ENCODE data around the gene MMS22L. TPM values are rescaled to one million over a fixed set of nuclear protein-coding genes. Genes with fewer than 3 reads are reported as not detected.

MMS22L gene
- total RNA-seq, 1 donor from 2014 or later: 22.0 TPM

DNA sequence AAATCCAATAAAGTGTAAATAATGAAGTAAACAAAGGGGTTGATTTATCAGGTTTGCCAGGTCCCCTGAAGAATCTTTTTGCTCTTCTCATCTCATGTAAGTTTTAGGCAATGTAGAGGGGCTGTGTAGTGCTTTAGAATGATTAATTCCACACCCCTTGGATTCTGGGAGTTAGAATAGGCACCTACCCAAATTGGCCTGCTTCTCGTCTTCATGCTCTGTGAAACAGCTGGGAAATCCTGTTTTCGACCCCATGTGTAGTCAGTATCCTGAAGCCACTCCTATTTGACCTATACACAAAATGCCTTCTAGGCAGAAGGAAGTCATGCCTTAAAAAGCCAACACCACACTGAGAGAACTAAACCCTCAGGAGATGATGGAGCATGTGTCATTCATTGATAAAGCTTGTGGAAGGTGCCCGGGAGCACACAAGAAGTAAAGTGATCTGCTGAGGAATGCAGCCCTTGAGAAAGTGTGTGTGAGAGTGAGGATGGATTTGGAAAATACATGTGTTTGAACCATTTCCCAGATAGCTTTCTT is 187.6 kb downstream of the MMS22L start:
- no peaks in the 10 kb centered on the region for H3K27me3 Mint-ChIP-seq (ENCODE audit: low read depth)
- TF ChIP-seq, protein P1, sequence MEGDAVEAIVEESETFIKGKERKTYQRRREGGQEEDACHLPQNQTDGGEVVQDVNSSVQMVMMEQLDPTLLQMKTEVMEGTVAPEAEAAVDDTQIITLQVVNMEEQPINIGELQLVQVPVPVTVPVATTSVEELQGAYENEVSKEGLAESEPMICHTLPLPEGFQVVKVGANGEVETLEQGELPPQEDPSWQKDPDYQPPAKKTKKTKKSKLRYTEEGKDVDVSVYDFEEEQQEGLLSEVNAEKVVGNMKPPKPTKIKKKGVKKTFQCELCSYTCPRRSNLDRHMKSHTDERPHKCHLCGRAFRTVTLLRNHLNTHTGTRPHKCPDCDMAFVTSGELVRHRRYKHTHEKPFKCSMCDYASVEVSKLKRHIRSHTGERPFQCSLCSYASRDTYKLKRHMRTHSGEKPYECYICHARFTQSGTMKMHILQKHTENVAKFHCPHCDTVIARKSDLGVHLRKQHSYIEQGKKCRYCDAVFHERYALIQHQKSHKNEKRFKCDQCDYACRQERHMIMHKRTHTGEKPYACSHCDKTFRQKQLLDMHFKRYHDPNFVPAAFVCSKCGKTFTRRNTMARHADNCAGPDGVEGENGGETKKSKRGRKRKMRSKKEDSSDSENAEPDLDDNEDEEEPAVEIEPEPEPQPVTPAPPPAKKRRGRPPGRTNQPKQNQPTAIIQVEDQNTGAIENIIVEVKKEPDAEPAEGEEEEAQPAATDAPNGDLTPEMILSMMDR (IDR thresholded peaks at IDR 0.05; ENCODE audit: unreplicated experiment): no peak
- no peaks in the 10 kb centered on the region for H3K9me3 Mint-ChIP-seq
- no peak overlapping the region for H3K4me3 Mint-ChIP-seq
- no peaks in the 10 kb centered on the region for H3K36me3 Mint-ChIP-seq
- DNase-seq (ENCODE audit: low spot score in 2 of 2, unreplicated experiment in 2 of 2): no peak
- peaks cover 69% of the 10 kb centered on the region for H3K4me1 Mint-ChIP-seq
- H3K27ac Mint-ChIP-seq: peak overlapping the region; percentile 75

- H3K4me3 Mint-ChIP-seq: no peak overlapping the region
- H3K9me3 Mint-ChIP-seq: no peaks in the 10 kb centered on the region
- H3K4me1 Mint-ChIP-seq: peaks cover 66% of the 10 kb centered on the region
- TF ChIP-seq, protein P1 (IDR thresholded peaks at IDR 0.05; ENCODE audit: unreplicated experiment): no peak
- H3K36me3 Mint-ChIP-seq: no peaks in the 10 kb centered on the region
- DNase-seq (ENCODE audit: low spot score in 2 of 2, unreplicated experiment in 2 of 2): no peak
- peak overlapping the region; percentile 55 for H3K27ac Mint-ChIP-seq
- no peaks in the 10 kb centered on the region for H3K27me3 Mint-ChIP-seq (ENCODE audit: low read depth)
Observed at GRCh38 chr6:97094376-97094775, 188.6 kb downstream of the MMS22L start.

- DNase-seq (ENCODE audit: low spot score in 2 of 2, unreplicated experiment in 2 of 2): no peak
- TF ChIP-seq, protein P1 (IDR thresholded peaks at IDR 0.05; ENCODE audit: unreplicated experiment): no peak
- H3K27me3 Mint-ChIP-seq (ENCODE audit: low read depth): no peaks in the 10 kb centered on the region
- H3K4me3 Mint-ChIP-seq: no peak overlapping the region
- no peaks in the 10 kb centered on the region for H3K9me3 Mint-ChIP-seq
- H3K4me1 Mint-ChIP-seq: peaks cover 53% of the 10 kb centered on the region
- no peaks in the 10 kb centered on the region for H3K36me3 Mint-ChIP-seq
- H3K27ac Mint-ChIP-seq: peak overlapping the region; percentile 68
Observed at GRCh38 chr6:97092673-97093305, 190.2 kb downstream of the MMS22L start.
